RKO (cell line): ENCODE measurements around the gene ATP6AP1.

ENCODE experiments used
- DNase-seq: peaks from one replicate; pipeline ENCODE4 v3.0.0-alpha.2; 2016; ENCODE audit warnings: low spot score

The ATP6AP1 gene

GRCh38 chrX:154448484-154448883 lies 20.0 kb downstream of the ATP6AP1 start:
- DNase-seq, result no peak

- DNase-seq, result no peak
Observed at GRCh38 chrX:154449618-154450017, 21.1 kb downstream of the ATP6AP1 start.

GRCh38 chrX:154450312-154450711 lies 21.8 kb downstream of the ATP6AP1 start:
- no peak for DNase-seq

GRCh38 chrX:154452823-154453222 lies 24.3 kb downstream of the ATP6AP1 start:
- DNase-seq, result no peak

GRCh38 chrX:154457491-154458115 lies 29.1 kb downstream of the ATP6AP1 start:
- DNase-seq, result peak; percentile 22

GRCh38 chrX:154458116-154458953 lies 29.9 kb downstream of the ATP6AP1 start, which contains the start of gene PLXNA3:
TSS of gene PLXNA3 (plus strand) at chrX:154458281. CDS start at chrX:154460184, 1,903 bp downstream.
- DNase-seq, result no peak

- no peak for DNase-seq
Observed at GRCh38 chrX:154458954-154459778, 30.7 kb downstream of the ATP6AP1 start.

GRCh38 chrX:154459832-154460231 lies 31.4 kb downstream of the ATP6AP1 start:
- no peak for DNase-seq

GRCh38 chrX:154460326-154460725 lies 31.8 kb downstream of the ATP6AP1 start:
- no peak for DNase-seq

- DNase-seq, result no peak
Observed at GRCh38 chrX:154462396-154462795, 33.9 kb downstream of the ATP6AP1 start.

- no peak for DNase-seq
Observed at GRCh38 chrX:154463611-154464220, 35.2 kb downstream of the ATP6AP1 start.

GRCh38 chrX:154464806-154465365 lies 36.4 kb downstream of the ATP6AP1 start:
- no peak for DNase-seq

GRCh38 chrX:154465601-154466000 lies 37.1 kb downstream of the ATP6AP1 start:
- no peak for DNase-seq

GRCh38 chrX:154466036-154466435 lies 37.6 kb downstream of the ATP6AP1 start:
- no peak for DNase-seq

- no peak for DNase-seq
Observed at GRCh38 chrX:154466907-154467306, 38.4 kb downstream of the ATP6AP1 start.

GRCh38 chrX:154467556-154467955 lies 39.1 kb downstream of the ATP6AP1 start:
- DNase-seq, result no peak

- DNase-seq, result no peak
Observed at GRCh38 chrX:154468217-154468616, 39.7 kb downstream of the ATP6AP1 start.

- no peak for DNase-seq
Observed at GRCh38 chrX:154469114-154469513, 40.6 kb downstream of the ATP6AP1 start.

GRCh38 chrX:154469880-154470279 lies 41.4 kb downstream of the ATP6AP1 start:
- DNase-seq, result no peak

- no peak for DNase-seq
Observed at GRCh38 chrX:154470434-154470833, 42.0 kb downstream of the ATP6AP1 start.

- DNase-seq, result no peak
Observed at GRCh38 chrX:154470914-154471568, 42.6 kb downstream of the ATP6AP1 start.
